GM18508 (cell line): Measurements from ENCODE around the gene ARID3A.

Experiments used
- ATAC-seq: cut with Tn5 transposase; IDR thresholded peaks from one replicate; pipeline ENCODE4 v1.9.1; 2021; ENCODE audit warnings: moderate number of reproducible peaks; ENCODE audit not compliant: insufficient read depth, unreplicated experiment

Gene ARID3A

GRCh38 chr19:980133-980998 is 54.5 kb downstream of the ARID3A start:
- no peak for ATAC-seq

GRCh38 chr19:982567-983170 is 56.8 kb downstream of the ARID3A start:
- no peak for ATAC-seq

DNA sequence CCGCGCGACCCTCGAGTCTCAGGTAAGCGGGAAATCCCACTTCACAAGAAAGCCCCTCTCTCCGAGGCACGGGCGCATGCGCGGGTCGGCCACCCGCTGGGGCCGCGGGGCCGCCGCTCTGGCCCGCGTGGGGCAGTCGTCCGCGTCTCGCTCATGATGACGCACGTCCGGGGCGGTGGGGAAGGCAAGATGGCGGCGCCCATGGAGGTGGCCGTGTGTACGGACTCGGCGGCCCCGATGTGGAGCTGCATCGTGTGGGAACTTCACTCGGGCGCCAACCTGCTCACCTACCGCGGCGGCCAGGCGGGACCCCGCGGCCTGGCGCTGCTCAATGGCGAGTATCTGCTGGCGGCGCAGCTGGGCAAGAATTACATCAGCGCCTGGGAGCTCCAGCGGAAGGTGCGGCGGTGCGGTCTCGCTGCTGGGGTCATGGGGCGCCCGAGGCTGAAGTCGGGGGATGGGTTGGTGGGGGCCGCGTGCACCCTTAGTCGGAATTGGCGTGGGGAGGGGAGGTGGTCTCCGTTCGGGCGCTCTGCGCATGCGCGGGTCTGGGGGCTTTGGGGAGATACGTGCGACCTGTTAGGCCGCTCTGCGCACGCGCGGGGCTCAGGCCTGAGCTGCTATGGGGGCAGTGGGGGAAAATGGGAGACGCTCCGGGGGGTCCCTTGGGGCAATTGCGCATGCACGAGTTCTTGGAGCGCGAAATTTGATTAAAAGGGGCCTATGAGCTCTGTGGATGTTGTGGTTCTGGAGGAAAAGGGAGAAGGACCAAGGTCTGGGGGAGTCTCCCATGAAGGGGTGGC is 58.5 kb downstream of the ARID3A start, which contains the start of gene WDR18:
WDR18 (plus strand) TSS at position 181 of the 803 bp plus-strand sequence; CDS start at position 190, 9 bp downstream.
- no peak for ATAC-seq

DNA sequence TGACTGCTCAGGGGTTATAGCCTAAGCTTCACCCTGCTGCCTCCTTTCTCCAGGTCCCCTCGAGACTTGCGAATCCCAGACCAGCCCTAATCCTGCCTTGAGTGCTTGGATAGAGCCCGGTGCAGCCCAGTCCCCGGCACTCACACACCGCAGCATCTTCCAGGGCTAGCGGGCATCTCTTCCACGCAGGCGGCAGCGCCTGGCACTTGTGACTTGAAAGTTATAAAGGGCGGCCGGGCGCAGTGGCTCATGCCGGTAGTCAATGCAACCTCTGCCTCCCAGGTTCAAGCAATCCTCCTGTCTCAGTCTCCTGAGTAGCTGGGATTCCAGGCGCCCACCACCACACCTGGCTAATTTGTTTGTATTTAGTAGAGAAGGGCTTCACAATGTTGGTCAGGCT is 60.2 kb downstream of the ARID3A start:
- ATAC-seq: no peak

DNA sequence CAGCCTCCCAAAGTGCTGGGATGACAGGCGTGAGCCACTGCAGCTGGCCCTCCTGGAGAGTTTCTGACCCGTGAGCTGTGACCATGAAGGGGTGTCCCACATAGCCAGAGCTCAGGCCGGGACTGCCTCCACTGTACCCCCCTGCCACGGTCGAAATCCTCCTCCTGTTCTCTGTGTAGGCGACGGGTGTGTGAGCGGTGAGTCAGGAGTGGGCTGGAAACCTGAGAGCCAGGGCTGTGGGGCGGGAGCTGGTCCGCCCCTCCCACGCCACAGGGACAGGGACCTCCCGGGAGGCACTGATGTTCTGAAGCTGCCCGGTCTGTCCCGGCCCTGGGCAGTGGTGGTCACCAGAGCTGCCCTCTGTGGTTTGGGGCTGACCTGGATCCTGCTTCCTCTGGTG is 62.2 kb downstream of the ARID3A start:
- ATAC-seq: no peak

DNA sequence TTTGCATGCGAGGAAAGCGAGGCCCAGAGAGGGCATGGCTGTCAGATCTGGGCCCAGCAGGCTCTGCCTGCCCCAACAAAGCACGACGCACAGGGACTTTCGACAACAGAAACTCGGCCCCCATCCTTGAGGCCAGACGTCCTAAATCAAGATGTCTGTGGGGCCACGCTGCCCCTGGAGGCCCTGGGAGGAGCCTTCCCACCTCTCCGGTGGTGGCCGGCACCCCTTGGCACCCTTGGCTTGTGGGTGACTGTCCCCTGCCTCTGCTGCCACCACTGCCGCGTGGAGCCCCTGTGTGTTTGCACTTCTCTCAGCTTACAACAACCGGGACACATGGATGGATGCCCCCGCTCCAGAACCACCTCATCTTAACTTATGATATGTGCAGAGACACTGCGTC is 62.7 kb downstream of the ARID3A start:
- no peak for ATAC-seq

GRCh38 chr19:989381-990081 is 63.7 kb downstream of the ARID3A start:
- no peak for ATAC-seq

GRCh38 chr19:990119-990571 is 64.3 kb downstream of the ARID3A start:
- ATAC-seq: no peak

DNA sequence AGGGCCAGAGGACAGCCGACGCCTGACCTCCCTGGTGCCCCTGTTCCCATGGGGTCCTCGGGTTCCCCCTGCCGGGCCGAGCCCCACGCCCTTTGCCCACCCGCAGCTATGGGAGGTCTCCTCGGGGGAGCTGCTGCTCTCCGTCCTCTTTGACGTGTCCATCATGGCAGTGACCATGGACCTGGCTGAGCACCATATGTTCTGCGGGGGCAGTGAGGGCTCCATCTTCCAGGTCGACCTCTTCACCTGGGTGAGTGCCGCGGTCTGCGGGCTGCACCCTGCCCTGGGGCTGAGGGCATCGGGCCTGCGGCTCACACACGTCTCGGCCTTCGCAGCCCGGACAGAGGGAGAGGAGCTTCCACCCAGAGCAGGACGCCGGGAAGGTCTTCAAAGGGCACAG is 64.9 kb downstream of the ARID3A start:
- ATAC-seq: no peak

GRCh38 chr19:991174-991931 is 65.5 kb downstream of the ARID3A start:
- no peak for ATAC-seq

GRCh38 chr19:991932-992669 is 66.3 kb downstream of the ARID3A start:
- no peak for ATAC-seq

DNA sequence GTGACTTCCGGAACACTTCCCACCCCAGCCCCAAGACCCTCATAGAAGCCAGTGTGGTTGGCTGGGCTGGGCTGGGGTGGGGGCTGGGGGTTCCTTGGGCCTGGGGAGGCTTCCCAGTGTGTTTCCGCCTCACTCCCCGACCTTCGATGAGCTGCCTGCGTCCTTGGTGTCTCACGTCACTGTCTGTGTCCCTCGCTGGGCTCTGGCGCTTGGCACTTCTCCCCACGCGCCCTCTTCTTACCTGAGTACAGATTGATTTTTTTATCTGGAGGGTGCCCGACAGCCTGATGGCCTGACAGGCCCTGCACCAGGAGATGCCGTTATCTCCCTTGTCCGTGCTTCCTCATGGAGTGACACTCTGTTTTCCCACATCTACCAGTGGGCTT is 66.8 kb downstream of the ARID3A start:
- no peak for ATAC-seq

GRCh38 chr19:993361-993830 is 67.6 kb downstream of the ARID3A start:
- ATAC-seq: no peak

DNA sequence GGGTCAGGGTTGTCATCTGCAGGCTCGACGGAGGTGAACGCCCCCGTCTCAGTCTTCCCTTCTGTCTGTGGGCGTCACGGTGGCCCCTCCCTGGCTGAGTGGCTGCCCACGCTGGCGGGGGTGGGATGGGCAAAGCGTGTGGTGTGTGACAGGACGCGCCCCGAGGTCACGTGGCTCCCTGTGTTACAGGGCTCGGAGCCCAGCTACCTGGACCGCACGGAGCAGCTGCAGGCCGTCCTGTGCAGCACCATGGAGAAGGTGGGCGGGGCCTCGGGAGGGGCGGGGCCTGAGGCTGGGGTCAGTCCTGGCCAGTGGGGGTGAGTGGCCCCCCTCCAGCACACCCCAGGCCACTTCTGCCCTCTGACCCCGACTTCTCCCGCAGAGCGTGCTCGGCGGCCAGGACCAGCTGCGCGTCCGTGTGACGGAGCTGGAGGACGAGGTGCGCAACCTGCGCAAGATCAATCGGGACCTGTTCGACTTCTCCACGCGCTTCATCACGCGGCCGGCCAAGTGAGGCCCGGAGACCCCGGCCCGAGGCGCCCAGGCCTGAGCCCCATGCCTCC is 68.1 kb downstream of the ARID3A start:
- ATAC-seq: no peak

DNA sequence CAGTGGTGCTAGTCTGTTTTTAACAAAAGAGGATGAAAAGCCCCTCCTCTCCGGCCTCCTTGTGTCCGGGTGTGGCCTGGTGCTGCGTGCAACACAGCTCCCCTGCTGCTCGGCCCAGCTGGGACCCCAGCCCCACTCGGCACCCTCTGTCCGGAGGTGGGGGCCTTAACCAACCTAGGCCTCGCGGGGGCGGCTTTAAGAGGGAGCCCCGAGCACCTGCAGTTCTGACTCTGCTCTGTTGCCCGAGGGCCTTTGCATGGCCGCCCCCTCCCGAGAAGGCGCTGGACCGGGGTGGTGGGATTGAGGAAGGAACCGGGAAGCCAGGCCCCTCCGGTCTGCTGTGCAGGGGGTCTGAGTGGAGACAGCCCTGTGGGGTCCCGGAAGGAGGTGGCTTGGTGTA is 68.7 kb downstream of the ARID3A start:
- no peak for ATAC-seq

DNA sequence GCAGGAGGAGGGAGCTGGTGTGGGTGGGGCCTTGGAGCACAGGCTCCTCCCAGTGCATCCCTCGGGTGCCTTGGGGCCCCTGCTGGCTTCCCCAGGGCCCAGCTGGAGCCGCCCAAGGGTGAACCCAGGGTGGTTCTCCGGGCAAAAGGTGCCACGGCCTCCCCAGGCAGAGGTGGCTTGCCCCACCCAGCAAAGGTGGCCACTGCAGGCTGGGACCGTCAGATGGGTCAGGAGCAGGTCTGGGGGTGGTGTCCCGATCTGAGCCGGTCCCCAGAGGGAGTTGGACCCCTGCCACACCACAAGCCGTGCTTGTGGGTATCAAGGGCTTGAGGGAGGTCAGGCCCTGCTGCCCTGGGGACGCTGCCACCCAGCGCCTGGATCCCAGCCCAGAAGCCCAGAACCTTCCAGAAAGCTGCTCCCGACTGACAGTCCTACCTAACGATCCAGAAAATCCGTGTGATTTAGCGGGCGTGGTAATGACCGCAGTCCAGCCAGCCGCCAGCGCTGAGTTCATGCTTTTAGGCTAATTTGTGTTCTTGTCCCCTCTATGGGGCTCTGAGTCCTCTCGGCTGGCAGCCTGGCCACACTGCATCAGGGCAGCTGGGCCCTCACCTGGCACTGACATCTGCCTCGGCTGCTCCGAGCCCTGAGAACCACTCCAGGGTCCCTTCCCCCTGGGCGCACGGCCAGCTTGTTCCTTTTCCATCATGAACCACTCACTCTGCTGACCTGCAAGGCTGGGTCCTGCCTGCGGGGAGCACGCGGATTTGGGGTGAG is 69.4 kb downstream of the ARID3A start:
- ATAC-seq: no peak

GRCh38 chr19:996051-996838 is 70.4 kb downstream of the ARID3A start:
- ATAC-seq: no peak
